Measurements from ENCODE around the gene PPWD1.

DNA sequence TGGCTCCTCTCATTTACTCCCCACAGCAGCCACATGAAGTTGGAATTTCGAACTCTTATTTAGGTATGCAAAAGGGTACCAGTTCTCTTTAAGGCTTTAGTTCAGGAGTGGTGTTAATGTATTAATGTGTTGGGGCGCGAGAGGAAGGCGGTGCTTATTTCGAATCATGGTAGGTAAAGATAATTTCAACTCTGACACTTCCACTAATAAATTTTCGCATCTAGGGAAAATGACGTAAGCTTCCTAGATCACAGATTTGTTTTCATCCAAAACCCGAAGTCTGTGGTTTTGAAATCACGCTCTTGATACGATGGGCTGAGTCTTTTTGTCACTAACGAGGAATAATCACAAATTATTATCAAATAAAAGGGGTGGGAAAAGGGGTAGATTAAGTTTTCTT lies 681 bp downstream of the PPWD1 start:
- no peak for TF ChIP-seq POLR2A (IDR thresholded peaks at IDR 0.05)
- TF ChIP-seq, protein P1, sequence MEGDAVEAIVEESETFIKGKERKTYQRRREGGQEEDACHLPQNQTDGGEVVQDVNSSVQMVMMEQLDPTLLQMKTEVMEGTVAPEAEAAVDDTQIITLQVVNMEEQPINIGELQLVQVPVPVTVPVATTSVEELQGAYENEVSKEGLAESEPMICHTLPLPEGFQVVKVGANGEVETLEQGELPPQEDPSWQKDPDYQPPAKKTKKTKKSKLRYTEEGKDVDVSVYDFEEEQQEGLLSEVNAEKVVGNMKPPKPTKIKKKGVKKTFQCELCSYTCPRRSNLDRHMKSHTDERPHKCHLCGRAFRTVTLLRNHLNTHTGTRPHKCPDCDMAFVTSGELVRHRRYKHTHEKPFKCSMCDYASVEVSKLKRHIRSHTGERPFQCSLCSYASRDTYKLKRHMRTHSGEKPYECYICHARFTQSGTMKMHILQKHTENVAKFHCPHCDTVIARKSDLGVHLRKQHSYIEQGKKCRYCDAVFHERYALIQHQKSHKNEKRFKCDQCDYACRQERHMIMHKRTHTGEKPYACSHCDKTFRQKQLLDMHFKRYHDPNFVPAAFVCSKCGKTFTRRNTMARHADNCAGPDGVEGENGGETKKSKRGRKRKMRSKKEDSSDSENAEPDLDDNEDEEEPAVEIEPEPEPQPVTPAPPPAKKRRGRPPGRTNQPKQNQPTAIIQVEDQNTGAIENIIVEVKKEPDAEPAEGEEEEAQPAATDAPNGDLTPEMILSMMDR (IDR thresholded peaks at IDR 0.05), result no peak

All from testis (tissue), 2 donors.